ENCODE results near the gene KRT75.
"Not testable (repeated sequence)": the region's sequence is repeated elsewhere in the genome, so short reads cannot be mapped to it uniquely, and the experiment has no call there.

KRT75 gene

DNA sequence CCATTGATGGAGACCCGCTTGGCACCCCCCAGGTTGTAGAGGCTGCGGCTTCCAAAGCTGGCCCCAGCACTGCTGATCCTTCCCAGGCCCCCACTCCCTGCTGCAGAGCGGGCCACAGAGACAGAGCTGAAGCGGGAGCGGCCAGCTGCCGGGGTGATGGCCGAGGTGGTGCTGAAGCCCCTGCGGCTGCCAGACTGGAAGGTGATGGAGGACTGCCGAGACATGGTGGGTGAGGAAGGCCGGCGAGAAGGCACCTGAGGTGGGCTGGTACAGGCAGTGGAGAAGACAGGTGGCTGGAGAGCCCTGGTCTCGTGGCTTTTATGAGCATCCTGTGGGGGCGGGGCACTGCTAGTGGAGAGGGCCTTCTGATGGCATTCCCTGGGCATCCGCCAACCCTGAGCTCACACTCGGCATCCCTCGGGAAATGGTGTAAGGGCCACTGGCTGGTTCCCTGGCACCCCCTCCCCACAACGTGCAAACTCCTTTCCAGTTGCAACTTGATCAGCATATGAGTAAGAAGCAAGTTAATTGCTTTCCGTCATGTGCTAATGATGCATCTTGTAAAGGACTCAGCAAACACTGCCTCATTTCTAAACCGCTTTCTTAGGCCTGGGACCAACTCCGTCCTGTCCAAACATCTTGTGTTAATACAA is at the start of gene KRT75:
Gene KRT75, minus strand, starts transcription at position 291 of the 653 bp plus-strand sequence. Its CDS starts 67 bp downstream, at position 224.
- no peak for DNase-seq (ENCODE audit: low read depth)

DNA sequence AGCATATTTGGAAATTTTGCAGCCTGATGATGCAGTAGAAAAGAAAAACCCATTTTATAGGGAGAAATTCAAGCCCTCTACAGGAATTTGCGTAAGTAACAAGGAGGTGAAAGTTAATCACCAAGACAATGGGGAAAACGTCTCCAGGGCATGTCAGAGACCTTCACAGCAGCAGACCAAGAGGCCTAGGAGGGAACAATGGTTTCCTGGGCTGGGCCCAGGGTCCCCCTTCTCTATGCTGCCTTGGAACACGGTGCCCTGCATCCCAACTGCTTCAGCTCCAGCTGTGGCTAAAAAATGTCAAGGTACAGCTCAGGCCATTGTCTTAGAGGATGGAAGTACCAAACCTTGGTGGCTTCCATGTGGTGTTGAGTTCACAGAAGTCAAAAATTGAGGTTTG is 45.9 kb upstream of the KRT75 start:
- DNase-seq (ENCODE audit: low read depth) = no peak

DNA sequence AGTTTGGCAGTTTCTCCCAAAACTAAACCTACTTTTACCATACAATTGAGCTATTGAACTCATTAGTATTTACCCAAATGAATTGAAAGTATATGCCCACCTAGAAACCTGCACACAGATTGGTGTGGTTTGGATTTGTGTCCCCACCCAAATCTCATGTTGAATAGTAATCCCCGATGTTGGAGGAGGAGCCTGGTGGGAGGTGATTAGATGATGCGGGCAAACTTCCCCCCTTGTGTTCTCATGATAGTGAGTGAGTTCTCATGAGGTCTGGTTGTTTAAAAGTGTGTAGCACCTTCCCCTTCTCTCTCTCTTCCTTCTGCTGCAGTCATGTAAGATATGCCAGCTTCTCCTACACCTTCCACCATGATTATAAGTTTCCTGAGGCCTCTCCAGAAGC is 43.5 kb upstream of the KRT75 start:
- no peak for DNase-seq (ENCODE audit: low read depth)

DNA sequence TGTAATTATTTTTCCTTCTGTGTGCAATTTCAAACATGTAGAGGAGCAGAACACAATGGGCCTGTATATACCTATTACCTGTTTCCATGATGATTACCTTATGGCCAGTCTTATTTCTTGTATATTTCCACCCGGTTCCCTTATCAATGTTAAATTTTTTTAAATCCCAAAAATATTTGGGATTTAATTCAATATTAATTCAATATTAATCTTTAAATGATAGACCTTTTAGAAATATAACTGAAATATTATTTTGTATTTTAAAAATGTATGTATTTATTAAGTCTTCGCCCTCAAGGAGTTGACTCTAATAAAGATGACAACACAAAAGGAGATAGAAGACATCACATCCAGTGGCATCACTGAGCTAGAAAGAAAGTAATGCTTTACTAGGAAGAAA is 40.0 kb upstream of the KRT75 start:
- no peak for DNase-seq (ENCODE audit: low read depth)

DNA sequence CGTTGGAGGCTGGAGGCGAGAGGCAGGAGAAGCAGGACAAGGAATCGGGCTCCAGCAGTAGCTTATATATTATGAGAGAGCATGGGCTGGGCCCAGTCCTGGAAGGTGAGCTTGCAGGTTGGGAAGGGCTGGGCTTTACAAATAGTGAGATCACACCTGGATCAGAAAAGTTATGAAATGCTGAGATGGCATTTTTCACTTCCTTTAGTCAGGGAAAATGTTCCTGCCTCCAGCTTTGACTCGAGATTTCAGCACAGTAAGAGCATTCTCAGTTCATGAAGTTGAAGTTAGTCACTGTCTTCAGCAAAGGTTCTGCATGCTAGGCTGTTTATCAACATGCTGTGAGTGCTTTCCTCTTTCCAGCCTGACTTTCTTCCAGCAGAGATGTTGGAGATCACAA is 39.6 kb upstream of the KRT75 start, which contains the start of gene KRT6C:
Gene KRT6C, minus strand, starts transcription at position 38 of the 400 bp plus-strand sequence. CDS start 68 bp downstream, outside the sequence.
- DNase-seq (ENCODE audit: low read depth) = no peak

DNA sequence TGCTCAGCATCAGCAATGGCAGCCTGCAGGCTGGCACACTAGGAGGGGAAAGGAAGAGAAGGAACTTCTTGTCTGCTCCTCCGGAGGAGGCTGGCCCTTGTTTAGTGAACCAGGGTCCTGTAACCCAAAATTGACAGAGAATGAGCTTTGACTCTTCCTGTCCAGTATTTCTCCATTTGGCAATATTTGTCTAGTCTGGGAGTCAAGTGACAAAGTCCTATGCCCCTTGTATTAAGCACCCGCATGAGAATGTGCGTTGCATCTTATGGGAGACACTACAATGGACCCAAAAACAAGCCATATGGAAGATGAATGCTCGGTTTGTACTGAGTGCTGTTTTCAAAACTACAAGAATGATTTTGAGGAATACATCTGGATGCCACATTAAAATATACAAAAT is 35.7 kb upstream of the KRT75 start:
- DNase-seq (ENCODE audit: low read depth) = no peak

DNA sequence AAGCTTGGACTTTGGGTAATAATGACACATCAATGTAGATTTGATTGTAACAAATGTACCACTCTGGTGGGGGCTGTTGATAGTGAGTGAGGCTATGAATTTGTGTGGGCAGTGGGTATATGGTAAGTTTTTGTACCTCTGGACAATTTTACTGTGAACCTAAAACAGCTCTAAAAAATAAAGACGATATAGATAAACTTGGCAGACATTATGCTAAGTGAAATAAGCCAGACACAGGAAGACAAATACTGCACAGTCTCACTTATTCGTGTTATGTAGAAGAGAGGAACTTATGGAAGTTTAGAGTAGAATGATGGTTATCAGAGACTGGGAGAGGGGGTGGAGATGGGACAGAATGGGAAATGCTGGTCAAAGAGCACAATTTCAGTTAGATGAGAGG is 30.7 kb upstream of the KRT75 start:
- DNase-seq (ENCODE audit: low read depth) = no peak

DNA sequence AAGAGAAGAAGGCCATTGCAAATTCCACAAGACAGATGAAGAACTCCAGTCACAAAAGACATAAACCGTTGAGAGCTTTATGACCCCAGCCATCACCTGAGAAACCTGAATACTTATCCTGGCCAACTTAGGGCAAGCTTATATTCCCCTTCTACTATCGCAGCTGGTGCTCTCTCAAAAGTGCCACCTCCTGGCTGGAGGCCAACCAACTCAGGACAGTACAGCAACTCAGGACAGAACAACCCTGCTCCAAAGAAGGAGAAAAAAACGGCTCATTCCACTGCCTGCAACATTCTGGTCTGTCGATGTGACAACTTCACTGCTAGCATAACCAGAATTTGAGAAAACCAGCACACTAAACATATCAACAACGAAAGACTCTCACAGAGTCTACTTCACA is 27.5 kb upstream of the KRT75 start:
- no peak for DNase-seq (ENCODE audit: low read depth)

DNA sequence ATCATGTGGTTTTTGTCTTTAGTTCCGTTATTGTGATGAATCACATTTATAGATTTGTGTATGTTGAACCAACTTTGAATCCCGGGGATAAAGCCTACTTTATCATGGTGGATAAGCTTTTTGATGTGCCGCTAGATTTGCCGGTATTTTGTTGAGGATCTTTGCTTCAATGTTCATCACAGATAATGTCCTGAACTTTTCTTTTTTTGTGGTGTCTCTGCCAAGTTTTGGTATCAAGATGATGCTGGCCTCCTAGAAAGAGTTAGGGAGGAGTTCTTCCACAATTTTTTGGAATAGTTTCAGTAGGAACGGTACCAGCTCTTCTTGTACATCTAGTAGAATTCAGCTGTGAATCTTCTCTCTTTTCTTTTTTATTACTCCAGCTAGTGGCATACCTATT is 24.7 kb upstream of the KRT75 start:
- no peak for DNase-seq (ENCODE audit: low read depth)

DNA sequence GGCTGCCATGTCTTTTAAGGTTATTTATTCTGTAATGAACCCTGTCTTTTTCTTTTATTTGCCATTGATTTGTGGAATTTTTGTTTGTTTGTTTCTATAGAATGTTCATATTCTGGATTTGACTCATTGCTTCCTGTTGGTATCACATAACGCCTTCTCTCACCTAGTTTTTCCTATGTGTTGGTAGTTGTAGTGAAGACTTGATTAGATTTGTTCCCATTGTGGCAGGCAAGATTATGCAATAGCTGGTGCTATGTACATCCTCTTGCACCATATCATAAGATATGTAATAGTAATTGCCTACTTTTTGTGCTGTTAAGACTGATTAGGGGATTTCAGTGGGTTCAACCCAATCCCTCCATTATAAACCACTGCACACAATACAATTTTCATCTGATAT is 21.6 kb upstream of the KRT75 start:
- no peak for DNase-seq (ENCODE audit: low read depth)

DNA sequence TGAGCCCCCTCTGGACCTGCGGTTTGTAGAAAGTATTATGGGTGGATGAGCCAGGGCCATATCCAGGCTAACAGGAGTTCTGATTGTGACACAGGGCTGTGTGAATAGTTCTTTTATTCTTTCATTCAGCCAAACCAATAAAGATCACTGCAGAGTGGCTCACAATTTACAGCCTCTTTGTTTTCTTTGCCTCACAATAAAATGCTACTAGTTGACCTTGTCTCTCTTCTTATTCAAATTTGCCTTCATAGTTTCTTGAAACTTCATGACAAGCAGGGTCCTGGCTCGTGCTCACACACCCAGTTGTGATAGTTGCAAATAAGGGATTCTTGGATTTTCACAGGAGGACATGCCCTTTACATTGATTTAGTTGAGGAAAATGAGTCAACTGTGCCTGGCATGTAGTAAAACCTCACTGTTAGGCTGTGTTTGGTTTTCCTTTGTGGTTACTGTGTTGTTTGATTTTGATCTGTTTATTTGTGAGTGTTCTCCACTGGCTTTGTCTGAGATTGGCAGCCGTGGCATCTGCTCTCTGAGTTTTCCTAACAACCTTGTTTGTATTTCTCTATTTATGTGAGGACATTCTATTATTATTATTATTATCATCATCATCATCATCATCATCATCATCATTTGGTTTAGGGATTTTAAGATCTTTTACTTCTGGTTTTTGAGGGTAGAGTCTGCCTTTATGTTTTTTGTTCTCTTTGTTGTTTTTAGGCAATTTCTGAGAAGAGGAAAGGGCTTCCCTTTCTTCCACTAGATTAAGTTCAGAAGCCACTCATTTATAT is 20.4 kb upstream of the KRT75 start:
- peak; percentile 11 for DNase-seq (ENCODE audit: low read depth)

DNA sequence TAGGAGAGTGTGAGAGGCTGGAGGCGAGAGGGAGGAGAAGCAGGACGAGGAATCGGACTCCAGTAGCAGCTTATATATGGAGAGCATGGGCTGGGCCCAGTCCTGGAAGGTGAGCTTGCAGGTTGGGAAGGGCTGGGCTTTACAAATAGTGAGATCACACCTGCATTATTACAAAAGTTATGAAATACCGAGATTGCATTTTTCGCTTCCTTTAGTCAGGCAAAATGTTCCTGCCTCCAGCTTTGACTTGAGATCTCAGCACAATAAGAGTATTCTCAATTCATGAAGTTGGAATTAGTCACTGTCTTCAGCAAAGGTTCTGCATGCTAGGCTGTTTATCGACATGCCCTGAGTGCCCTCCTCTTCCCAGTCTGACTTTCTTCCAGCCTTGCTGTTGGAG is 17.9 kb upstream of the KRT75 start, which contains the start of gene KRT6B:
Gene KRT6B, minus strand, starts transcription at position 46 of the 400 bp plus-strand sequence. CDS start 68 bp downstream, outside the sequence.
- DNase-seq (ENCODE audit: low read depth) = no peak

DNA sequence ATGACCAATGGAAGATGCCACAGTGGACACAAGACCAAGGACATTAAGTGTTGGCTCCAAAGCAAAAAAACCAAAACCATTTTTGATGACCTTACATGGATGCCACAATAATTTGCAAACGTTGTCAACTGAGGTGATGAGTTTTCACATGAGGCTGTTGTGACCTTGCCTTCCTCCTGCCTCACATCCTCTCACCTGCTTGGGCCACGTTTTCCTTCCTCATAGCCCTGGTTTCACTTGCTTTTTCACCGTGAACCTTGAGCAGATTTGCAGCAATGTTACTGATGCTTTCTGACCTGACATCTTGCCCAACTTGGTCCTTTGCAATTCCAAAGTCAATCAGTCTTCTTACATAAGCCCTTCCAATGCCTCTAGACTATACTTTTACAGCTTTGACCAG is 14.1 kb upstream of the KRT75 start:
- no peak for DNase-seq (ENCODE audit: low read depth)

DNA sequence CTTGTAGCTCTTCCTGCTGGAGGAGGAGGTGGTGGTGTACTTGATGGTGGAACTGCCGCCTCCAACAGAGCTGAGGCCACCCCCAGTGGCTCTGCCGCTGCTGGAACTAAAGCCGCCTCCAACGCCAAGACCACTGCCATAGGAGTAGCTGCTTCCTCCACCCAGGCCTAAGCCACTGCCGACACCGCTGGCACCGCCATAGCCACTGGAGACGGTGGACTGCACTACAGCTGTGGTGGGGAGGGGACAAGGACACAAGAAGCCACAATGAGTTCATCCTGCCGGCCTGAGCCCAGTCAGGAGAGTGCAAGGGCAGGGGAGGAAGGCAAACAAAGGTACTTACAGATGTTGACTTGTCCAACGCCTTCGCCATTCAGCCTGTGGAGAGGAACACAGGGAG is 13.0 kb upstream of the KRT75 start:
- DNase-seq (ENCODE audit: low read depth) = not testable (repeated sequence)

DNA sequence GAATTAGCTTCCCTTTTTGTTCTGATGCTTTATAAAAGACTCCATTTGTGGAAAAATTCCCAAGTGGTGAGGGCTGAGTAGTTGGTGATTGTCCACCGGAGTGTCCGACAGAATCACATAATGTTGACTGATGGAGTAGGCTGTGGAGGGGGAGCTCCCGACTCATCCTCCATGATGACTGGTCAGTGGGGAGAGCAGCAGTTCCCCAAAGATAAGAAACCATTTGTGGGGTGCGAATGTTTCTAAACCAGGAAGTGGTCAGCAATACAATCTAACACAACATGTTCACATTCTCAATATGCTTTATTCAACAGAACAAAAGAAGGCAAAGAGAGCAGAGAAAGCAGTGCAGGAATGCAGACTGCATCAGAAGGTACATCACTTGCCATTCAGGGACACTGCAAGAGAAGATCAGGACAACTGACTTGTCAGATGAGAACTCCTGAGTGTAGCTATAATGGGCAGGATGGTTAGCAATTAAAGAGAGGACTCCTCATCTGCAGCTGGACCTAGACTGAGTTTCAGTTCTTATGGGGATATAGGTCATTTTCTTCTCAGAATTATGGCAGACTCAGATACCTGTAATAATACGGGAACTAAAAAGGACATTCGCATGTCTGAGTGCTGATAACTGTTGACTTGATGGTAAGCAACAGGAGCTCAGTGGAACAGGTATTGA is 12.3 kb upstream of the KRT75 start:
- no peak for DNase-seq (ENCODE audit: low read depth)

DNA sequence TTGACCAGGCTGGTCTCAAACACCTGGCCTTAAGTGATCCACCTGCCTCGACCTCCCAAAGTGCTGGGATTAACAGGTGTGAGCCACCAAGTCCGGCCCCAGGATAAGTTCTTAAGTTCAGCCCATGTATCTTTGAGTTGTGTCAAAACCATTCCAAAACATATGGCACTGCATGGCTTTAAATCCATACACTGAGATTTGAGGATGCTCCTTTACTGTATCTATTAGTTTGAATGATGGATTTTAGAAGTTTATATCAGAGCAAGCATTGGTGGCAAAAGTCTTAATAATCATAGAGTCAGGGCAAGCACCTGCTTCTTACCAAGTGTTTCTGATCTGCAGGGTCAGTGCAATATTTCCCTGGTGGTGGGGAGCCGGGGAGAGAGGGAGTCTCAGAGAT is 11.7 kb upstream of the KRT75 start:
- no peak for DNase-seq (ENCODE audit: low read depth)

DNA sequence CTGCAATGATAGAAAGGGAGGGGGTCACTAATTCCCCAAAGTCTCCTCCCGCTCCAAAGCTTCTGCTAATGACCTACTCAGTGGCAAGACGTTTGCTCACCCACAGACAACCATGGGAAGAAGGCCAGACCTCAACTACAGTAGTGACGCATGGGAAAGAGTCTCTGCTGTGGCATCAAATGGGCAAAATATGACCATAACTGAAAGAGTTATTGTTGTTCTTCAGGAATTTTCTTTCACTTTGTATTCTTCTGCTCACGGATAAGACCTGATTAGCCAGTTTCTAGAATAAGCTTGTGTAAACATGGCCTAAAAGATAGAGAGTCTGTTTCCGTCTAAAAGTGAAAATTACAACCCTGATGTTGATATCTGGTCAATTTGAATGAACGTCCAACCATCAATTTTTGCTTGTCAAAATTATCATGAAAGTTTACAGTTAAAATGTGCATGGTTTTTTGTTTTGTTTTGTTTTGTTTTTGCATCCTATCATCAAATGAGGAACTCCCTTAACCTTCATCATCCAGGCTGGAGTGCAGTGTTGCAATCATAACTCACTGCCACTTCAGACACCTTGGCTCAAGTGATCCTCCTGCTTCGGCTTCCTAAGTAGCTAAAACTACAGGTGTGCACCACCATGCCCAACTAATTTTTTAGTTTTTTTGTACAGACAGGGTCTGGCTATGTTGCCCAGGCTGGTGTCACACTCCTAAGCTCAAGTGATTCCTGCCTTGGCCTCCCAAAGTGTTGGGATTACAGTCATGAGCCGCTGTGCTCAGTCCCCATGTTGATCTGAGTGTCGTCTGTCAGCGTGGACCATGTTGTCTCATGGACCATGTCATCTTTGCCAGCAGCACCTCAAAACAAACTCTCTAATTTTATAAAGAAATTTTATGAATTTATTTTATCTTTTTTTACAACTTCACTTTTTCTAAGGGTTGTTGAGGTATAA is 10.8 kb upstream of the KRT75 start:
- DNase-seq (ENCODE audit: low read depth) = no peak

DNA sequence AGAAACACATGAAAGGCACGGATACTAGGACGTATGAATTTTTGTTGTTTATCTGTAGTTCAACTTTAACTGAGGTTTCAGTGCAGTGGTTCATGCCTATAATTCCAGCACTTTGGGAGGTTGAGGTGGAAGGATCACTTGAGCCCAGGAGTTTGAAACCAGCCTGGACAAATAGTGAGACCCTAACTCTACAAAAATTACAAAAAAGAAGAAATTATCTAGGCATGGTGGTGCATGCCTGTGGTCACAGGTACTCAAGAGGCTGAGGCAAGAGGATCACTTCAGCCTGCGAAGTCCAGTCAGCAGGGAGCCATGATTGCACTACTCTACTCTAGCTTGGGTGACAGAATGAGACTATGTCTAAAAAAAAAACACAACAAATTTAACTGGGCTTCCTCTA is 9.8 kb upstream of the KRT75 start:
- no peak for DNase-seq (ENCODE audit: low read depth)

DNA sequence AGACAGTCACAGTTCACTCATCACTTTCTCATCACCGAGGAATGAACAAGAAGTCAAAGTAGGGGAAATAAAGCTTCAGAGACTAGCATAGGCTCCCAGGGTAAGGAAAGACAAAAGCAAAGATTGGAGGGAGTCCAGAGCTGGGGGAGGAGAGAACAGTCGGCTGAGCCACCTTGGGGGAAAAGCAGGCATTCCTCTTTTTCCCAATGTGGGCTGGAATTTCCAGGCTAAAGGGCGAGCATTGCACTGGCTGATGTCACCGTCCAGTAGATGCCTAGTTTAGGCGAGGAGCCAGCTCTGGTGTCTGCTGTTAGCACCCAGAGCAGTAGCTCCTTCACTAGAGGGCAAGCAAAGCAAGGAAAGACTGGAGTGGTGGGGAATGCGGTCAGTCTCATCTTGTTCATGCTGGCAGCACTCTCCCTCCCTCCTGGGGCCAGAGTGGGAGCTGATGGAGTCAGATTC is 8.5 kb upstream of the KRT75 start:
- peak; percentile 91 for DNase-seq (ENCODE audit: low read depth)

DNA sequence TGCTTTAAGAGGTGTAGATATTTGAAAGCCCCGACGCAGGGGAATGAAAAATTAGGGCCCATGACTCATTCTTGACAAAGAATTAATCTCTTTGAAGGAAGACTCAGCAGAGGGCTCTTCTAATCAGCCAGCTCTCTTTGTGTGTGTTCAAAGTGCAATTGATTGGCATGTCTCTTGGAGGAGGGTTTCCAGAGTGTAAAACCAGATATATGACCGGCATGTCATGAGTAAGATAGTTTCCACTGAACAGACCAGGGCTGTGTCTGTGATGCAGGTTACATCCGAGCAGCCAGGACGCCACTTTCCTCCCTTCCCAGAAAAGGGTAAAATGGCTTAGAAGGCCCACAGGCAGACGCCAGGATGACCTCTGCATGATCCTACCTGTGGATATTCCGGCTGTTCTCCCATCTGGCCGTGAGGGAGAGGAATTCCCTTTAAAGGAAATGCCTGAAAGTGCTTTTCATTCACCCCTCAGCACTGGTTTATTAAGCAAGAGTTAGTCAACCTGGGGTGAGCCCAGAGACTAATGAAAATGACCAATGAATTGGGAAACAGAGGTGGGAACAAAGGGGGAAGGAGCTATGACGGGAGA is 7.2 kb upstream of the KRT75 start:
- peak; percentile 58 for DNase-seq (ENCODE audit: low read depth)

DNA sequence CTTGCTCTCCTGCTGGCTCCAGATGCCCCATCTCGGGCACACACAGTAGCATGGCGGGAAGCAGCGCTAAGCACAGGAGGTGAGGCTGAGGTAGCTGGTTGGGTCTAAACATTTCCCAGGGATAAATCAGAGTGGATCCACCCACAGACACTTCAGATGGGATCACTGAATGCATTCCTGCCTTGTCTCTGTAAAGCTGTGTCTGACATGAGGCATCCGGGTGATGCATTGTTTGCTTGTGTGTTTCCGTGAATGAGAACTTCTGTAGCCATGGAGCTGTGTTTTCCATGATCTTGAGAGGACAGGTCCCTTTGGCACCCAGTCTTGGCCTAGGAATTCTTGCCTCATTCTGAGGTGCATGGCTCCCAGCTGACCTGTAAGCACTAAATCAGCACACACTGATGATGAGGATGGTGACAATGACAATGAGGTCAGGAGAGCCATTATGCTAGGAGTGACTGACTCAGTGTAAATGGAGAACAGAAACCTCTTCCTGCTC is 6.7 kb upstream of the KRT75 start:
- peak; percentile 67 for DNase-seq (ENCODE audit: low read depth)

Data from ELR (cell line).